Fibroblast of upper back skin (primary cell): ENCODE measurements around the gene PTTG2.
"Not testable (repeated sequence)": the region's sequence is repeated elsewhere in the genome, so short reads cannot be mapped to it uniquely, and the experiment has no call there.

Experiments
- DNase-seq: peaks from one replicate; pipeline ENCODE4 v3.0.0-alpha.2; 2013

Gene PTTG2

GRCh38 chr4:37960098-37960497, at the start of gene PTTG2:
PTTG2 (plus strand) TSS chr4:37960398; CDS start chr4:37960435, 37 bp downstream.
- no peak for DNase-seq

- DNase-seq, result no peak
These were observed 45.7 kb upstream of the PTTG2 start for GRCh38 chr4:37914539-37914938.

GRCh38 chr4:37917388-37917787, 42.8 kb upstream of the PTTG2 start:
- no peak for DNase-seq

- no peak for DNase-seq
These were observed 41.5 kb upstream of the PTTG2 start for GRCh38 chr4:37918653-37919052.

- peak; percentile 72 for DNase-seq
These were observed 37.9 kb upstream of the PTTG2 start for GRCh38 chr4:37922328-37922727.

- DNase-seq, result not testable (repeated sequence)
These were observed 37.1 kb upstream of the PTTG2 start for GRCh38 chr4:37923089-37923488.

GRCh38 chr4:37924946-37925345, 35.3 kb upstream of the PTTG2 start:
- no peak for DNase-seq

- no peak for DNase-seq
These were observed 32.8 kb upstream of the PTTG2 start for GRCh38 chr4:37927434-37927833.

- DNase-seq, result peak; percentile 64
These were observed 31.5 kb upstream of the PTTG2 start for GRCh38 chr4:37928426-37929416.

GRCh38 chr4:37934096-37934495, 26.1 kb upstream of the PTTG2 start:
- no peak for DNase-seq

GRCh38 chr4:37934609-37935008, 25.6 kb upstream of the PTTG2 start:
- DNase-seq, result no peak

- no peak for DNase-seq
These were observed 25.2 kb upstream of the PTTG2 start for GRCh38 chr4:37935026-37935425.

- no peak for DNase-seq
These were observed 23.2 kb upstream of the PTTG2 start for GRCh38 chr4:37936889-37937498.

- no peak for DNase-seq
These were observed 22.0 kb upstream of the PTTG2 start for GRCh38 chr4:37938208-37938607.

- DNase-seq, result no peak
These were observed 13.6 kb upstream of the PTTG2 start for GRCh38 chr4:37946503-37947179.

- no peak for DNase-seq
These were observed 11.7 kb upstream of the PTTG2 start for GRCh38 chr4:37948542-37948941.

- no peak for DNase-seq
These were observed 10.4 kb upstream of the PTTG2 start for GRCh38 chr4:37949636-37950426.

GRCh38 chr4:37951461-37952352, 8.5 kb upstream of the PTTG2 start:
- no peak for DNase-seq

GRCh38 chr4:37953156-37953555, 7.0 kb upstream of the PTTG2 start:
- DNase-seq, result no peak

GRCh38 chr4:37953620-37954293, 6.4 kb upstream of the PTTG2 start:
- peak; percentile 51 for DNase-seq

- no peak for DNase-seq
These were observed 3.3 kb upstream of the PTTG2 start for GRCh38 chr4:37956941-37957340.
